Adrenal gland (tissue), 12 donors: ENCODE results near the gene GPR25. TPM values are rescaled to one million over a fixed set of nuclear protein-coding genes. Genes with fewer than 3 reads are reported as not detected.

Experiments used
- DNase-seq, 7 donors: peaks; one replicate each; pipeline ENCODE4 v3.0.0-alpha.2; 2019 to 2020
- H3K27ac ChIP-seq, 5 donors: fragments of 200-600 bp; sonication (generic) in 4 of 5; 1 replicate in 3 of 5; 2 replicates in 2 of 5; pipeline versions ENCODE4 v1.5.1 to v1.8.0; 2016 to 2020; ENCODE audit warnings: mild to moderate bottlenecking in 1 of 5
- H3K27me3 ChIP-seq: fragments of 200-600 bp; 2 replicates; pipeline ENCODE4 v1.8.0; 2021
- H3K36me3 ChIP-seq, 2 donors: fragments of 200-600 bp; replicated peaks in 1 of 2; 1 replicate in 1 of 2; 2 replicates in 1 of 2; pipeline versions ENCODE4 v1.5.1 to v1.8.0; 2018 to 2022
- H3K4me1 ChIP-seq, 2 donors: fragments of 200-600 bp; replicated peaks in 1 of 2; 1 replicate in 1 of 2; 2 replicates in 1 of 2; pipeline versions ENCODE4 v1.5.1 to v1.8.0; 2018 to 2021
- H3K4me3 ChIP-seq, 4 donors: fragments of 200-600 bp; sonication (generic) in 3 of 4; one replicate each; pipeline ENCODE4 v1.5.1; 2016 to 2018
- H3K9me3 ChIP-seq, 3 donors: fragments of 200-600 bp; sonication (generic) in 1 of 3; replicated peaks in 1 of 3; 1 replicate in 2 of 3; 2 replicates in 1 of 3; pipeline versions ENCODE4 v1.5.1 to v1.8.0; 2016 to 2021
- POLR2A ChIP-seq, 2 donors: fragments of 450-650 bp; IDR thresholded peaks; one replicate each; pipeline ENCODE4 v1.6.1; 2017; ENCODE audit warnings: antibody characterized with exemption in 2 of 2, mild to moderate bottlenecking in 2 of 2, moderate library complexity in 1 of 2
- WGBS, 4 donors: extraction: QIAGEN DNeasy Blood & Tissue Kit in 2 of 4; methylation state at CpG; one replicate each; pipeline versions ENCODE4 v1.1.5 to v1.1.7; 2013 to 2017; 5-methylcytosine and 5-hydroxymethylcytosine counted together
- intact Hi-C, 2 donors: fragments of 100-400 bp; cut with DNase I; formaldehyde crosslinking; loops; one replicate each; pipeline versions ENCODE4 v1.14.1 to v1.15.0; 2022 to 2023
- polyA plus RNA-seq, 3 donors: library from polyadenylated mRNA; stranded (reverse); fragments of 200-250 nt in 2 of 3; fragments of 350-450 nt in 1 of 3; fragmentation: Illumina TruSeq in 1 of 3; extraction: RNeasy Lipid Tissue Mini Kit (QIAGEN cat#74804) in 1 of 3; gene quantifications; one replicate each; pipeline ENCODE4 v1.2.3, GENCODE V29; 2013 to 2014
- total RNA-seq, 9 donors: library from RNA; depleted of rRNA in 4 of 9; stranded (reverse); fragments of >200 nt in 4 of 9; fragments of 120-200 nt in 1 of 9; fragmentation: NEBNext Ultra II Directional in 1 of 9; extraction: Animal tissue kit (Norgen Biotek cat#: 25700) in 1 of 9; gene quantifications; one replicate each; pipeline versions ENCODE4 v1.1.0 to v1.2.4, GENCODE V29; 2013 to 2023
- TF ChIP-seq, protein P1 (sequence below), 6 experiments: fragments of 450-650 bp in 4 of 6; fragments of 200-600 bp in 2 of 6; sonication (generic) in 1 of 6; IDR thresholded peaks; 1 replicate in 5 of 6; 2 replicates in 1 of 6; pipeline versions ENCODE4 v1.5.1 to v1.8.0; 2016 to 2021; ENCODE audit warnings: antibody characterized with exemption in 6 of 6, mild to moderate bottlenecking in 2 of 6, moderate library complexity in 1 of 6
- donor health status: healthy with polysubstance abuse.
- donor health status: Bipolar disorder and iron deficiency.
- donor health status: DM: yes; HTN: yes; CAD: no.
- donor health status: DM: no; HTN: no; CAD: no.
- donor health status: DM: no; HTN: no; CAD: no.
- donor health status: DM: yes; HTN: yes; CAD: no.

The GPR25 gene
- total and polyA plus RNA-seq, 12 donors, result 0.18 to 0.69 TPM; not detected in 10

DNA sequence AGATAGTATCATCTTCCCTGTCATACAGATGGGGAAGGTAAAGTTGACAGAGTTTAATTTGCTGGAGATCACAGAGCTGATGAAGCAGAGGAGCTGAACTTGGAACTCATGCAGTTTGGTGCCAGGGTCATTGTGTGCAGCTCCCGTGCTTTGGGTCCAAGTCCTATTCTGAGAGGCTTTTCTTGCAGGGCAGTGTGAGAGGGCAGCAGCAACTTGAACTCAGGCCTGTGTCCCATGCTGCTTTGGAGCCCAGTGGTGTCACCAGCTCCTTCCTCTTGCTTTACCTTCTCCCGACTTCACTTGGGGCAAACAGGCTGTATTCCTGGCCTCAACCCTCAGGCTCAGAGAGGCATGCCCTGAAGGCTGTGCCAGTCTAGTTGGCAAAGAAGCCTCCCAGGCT lies 46.6 kb downstream of the GPR25 start:
- no peak overlapping the region for H3K27ac ChIP-seq
- no peaks in the 10 kb centered on the region for H3K27me3 ChIP-seq
- H3K4me3 ChIP-seq, result no peak overlapping the region
- no peaks in the 10 kb centered on the region for H3K9me3 ChIP-seq
- no peaks in the 10 kb centered on the region for H3K4me1 ChIP-seq
- no peaks in the 10 kb centered on the region for H3K36me3 ChIP-seq
- TF ChIP-seq, protein P1, sequence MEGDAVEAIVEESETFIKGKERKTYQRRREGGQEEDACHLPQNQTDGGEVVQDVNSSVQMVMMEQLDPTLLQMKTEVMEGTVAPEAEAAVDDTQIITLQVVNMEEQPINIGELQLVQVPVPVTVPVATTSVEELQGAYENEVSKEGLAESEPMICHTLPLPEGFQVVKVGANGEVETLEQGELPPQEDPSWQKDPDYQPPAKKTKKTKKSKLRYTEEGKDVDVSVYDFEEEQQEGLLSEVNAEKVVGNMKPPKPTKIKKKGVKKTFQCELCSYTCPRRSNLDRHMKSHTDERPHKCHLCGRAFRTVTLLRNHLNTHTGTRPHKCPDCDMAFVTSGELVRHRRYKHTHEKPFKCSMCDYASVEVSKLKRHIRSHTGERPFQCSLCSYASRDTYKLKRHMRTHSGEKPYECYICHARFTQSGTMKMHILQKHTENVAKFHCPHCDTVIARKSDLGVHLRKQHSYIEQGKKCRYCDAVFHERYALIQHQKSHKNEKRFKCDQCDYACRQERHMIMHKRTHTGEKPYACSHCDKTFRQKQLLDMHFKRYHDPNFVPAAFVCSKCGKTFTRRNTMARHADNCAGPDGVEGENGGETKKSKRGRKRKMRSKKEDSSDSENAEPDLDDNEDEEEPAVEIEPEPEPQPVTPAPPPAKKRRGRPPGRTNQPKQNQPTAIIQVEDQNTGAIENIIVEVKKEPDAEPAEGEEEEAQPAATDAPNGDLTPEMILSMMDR (IDR thresholded peaks at IDR 0.05), result no peak
- TF ChIP-seq POLR2A (IDR thresholded peaks at IDR 0.05), result no peak
- no peak for DNase-seq
- 79 to 91% (median 82%) methylated on average over 2 of the region's 2 CpGs for WGBS, 4 donors
- intact Hi-C loops, result no loop called here

DNA sequence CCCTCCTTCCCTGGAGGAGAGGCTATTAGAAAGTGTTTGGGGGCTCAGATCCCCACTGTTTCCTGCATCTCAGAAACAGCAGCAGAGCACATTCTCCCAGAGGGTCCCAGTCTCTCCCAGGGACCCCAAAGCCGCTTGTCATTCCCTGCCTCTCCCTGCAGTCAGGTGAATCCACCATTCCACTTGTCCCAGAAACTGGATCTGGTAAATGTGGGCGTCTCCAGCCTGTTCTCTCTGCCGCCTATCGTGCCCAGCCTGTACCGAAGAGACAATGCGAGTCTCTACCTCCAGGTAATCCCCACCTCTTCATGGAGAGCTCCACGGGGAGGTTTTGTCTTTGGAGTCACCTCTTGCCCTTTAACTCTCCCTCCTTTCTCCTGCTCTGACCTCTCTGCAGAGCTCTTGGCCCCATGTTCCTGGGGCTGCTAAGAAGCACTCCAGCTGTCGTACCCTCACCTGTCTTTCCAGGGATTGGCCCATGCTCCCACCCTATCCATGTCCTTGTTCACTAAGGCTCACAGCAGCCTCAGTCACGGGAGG lies 48.9 kb downstream of the GPR25 start:
- WGBS, 4 donors, result 82 to 86% (median 84%) methylated on average over 9 of the region's 9 CpGs
- DNase-seq, result no peak
- H3K4me3 ChIP-seq, result no peak overlapping the region
- no peaks in the 10 kb centered on the region for H3K36me3 ChIP-seq
- no peaks in the 10 kb centered on the region for H3K4me1 ChIP-seq
- no peaks in the 10 kb centered on the region for H3K27me3 ChIP-seq
- no peak overlapping the region for H3K27ac ChIP-seq
- H3K9me3 ChIP-seq, result no peaks in the 10 kb centered on the region
- no peak for TF ChIP-seq POLR2A (IDR thresholded peaks at IDR 0.05)
- TF ChIP-seq, protein P1 (IDR thresholded peaks at IDR 0.05), result no peak
- intact Hi-C loops, result no loop called here

GRCh38 chr1:200922406-200922805 lies 49.6 kb downstream of the GPR25 start:
- 71 to 83% (median 78%) methylated on average over 2 of the region's 2 CpGs for WGBS, 4 donors
- intact Hi-C loops, result no loop called here
- H3K4me1 ChIP-seq, result no peaks in the 10 kb centered on the region
- H3K36me3 ChIP-seq, result no peaks in the 10 kb centered on the region
- H3K4me3 ChIP-seq, result no peak overlapping the region
- no peaks in the 10 kb centered on the region for H3K9me3 ChIP-seq
- H3K27me3 ChIP-seq, result no peaks in the 10 kb centered on the region
- TF ChIP-seq, protein P1 (IDR thresholded peaks at IDR 0.05), result no peak
- TF ChIP-seq POLR2A (IDR thresholded peaks at IDR 0.05), result no peak
- H3K27ac ChIP-seq, result no peak overlapping the region
- no peak for DNase-seq

DNA sequence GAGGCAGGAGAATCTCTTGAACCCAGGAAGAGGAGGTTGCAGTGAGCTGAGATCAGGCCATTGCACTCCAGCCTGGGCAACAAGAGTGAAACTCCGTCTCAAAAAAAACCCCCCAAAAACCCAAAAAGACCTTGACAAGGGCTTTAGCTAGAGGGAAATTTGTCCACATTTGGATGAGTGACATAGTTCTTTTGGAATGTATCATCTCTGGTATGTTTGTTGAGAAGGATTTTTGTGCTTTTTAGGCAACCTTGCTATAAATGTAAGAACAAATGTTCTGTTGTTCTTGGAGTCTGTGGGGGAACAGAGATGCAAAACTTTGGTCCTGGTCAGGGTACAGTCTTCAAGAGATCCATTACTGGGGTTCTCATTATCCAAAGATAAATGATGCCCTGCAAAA lies 50.8 kb downstream of the GPR25 start:
- no peak for DNase-seq
- H3K4me1 ChIP-seq, result no peaks in the 10 kb centered on the region
- H3K27me3 ChIP-seq, result no peaks in the 10 kb centered on the region
- no peak overlapping the region for H3K27ac ChIP-seq
- H3K9me3 ChIP-seq, result no peaks in the 10 kb centered on the region
- H3K36me3 ChIP-seq, result no peaks in the 10 kb centered on the region
- TF ChIP-seq POLR2A (IDR thresholded peaks at IDR 0.05), result no peak
- TF ChIP-seq, protein P1 (IDR thresholded peaks at IDR 0.05), result no peak
- intact Hi-C loops, result no loop called here
- WGBS, 4 donors, result 41 to 68% (median 46%) methylated on average over 1 of the region's 1 CpG
- no peak overlapping the region for H3K4me3 ChIP-seq

Other genes starting within 250 kb of the GPR25 start
- 10 to 100 TPM; 13.5 to 32.0 (median 23.1) TPM for gene DDX59, start 203.1 kb upstream of the GPR25 start, total RNA-seq
- gene DDX59, start 203.1 kb upstream of the GPR25 start, polyA plus RNA-seq, result 10 to 100 TPM; 34.5 to 46.1 (median 36.9) TPM
- gene CAMSAP2, start 134.1 kb upstream of the GPR25 start, total RNA-seq, result 10 to 100 TPM; 22.3 to 62.6 (median 34.6) TPM
- gene CAMSAP2, start 134.1 kb upstream of the GPR25 start, polyA plus RNA-seq, result 10 to 100 TPM; 22.6 to 35.6 (median 24.2) TPM
- gene INAVA, start 21.9 kb downstream of the GPR25 start, total RNA-seq, result under 1 TPM in 4 of 9 donors, not detected in 5; 0.14 to 0.46 (median 0.22) TPM
- under 1 TPM in 2 of 3 donors, not detected in 1; 0.03 to 0.24 TPM for gene INAVA, start 21.9 kb downstream of the GPR25 start, polyA plus RNA-seq
- gene KIF21B, start 150.7 kb downstream of the GPR25 start, total RNA-seq, result 1 to 10 TPM in 8 of 9 donors, under 1 TPM in 1; 0.28 to 2.8 (median 1.3) TPM
- 1 to 10 TPM in 1 of 3 donors, under 1 TPM in 2; 0.40 to 1.7 (median 0.57) TPM for gene KIF21B, start 150.7 kb downstream of the GPR25 start, polyA plus RNA-seq
- under 1 TPM in 2 of 9 donors, not detected in 7; under 0.01 to 0.07 TPM for gene CACNA1S, start 239.4 kb downstream of the GPR25 start, total RNA-seq
- not detected for gene CACNA1S, start 239.4 kb downstream of the GPR25 start, polyA plus RNA-seq